ENCODE results near the gene DSCAML1. TPM values are rescaled to one million over a fixed set of nuclear protein-coding genes. Genes with fewer than 3 reads are reported as not detected.

DSCAML1 gene
- total RNA-seq, 1 donor from 2014 or later = not detected

DNA sequence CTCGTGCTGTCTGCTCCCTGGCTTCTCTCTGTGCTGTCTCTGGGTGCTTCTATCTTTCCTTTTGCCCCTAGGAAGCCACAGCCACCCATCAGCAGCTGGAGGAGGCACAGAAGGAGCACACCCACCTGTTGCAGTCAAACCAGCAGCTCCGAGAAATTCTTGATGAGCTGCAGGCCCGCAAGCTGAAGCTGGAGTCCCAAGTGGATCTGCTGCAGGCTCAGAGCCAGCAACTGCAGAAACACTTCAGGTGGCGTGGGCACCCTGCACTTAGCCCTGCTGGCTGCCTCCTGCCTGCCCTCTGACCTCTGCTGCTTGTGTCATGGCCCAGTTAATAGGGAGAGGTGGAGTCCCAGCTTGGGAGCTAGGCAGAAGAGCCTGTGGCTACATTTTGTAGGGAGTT lies 401.5 kb downstream of the DSCAML1 start:
- DNase-seq (ENCODE audit: extremely low spot score, unreplicated experiment) = no peak
- Mint-ChIP-seq H3K36me3 (ENCODE audit: unreplicated experiment) (peaks cover 69% of the 10 kb centered on the region), H3K27me3 (ENCODE audit: unreplicated experiment) (no peaks in the 10 kb centered on the region), H3K27ac (ENCODE audit: unreplicated experiment) (no peak overlapping the region), H3K4me1 (ENCODE audit: unreplicated experiment) (no peaks in the 10 kb centered on the region), H3K4me3 (ENCODE audit: unreplicated experiment) (no peak overlapping the region), H3K9me3 (ENCODE audit: unreplicated experiment) (no peaks in the 10 kb centered on the region)
- TF ChIP-seq, protein P1, sequence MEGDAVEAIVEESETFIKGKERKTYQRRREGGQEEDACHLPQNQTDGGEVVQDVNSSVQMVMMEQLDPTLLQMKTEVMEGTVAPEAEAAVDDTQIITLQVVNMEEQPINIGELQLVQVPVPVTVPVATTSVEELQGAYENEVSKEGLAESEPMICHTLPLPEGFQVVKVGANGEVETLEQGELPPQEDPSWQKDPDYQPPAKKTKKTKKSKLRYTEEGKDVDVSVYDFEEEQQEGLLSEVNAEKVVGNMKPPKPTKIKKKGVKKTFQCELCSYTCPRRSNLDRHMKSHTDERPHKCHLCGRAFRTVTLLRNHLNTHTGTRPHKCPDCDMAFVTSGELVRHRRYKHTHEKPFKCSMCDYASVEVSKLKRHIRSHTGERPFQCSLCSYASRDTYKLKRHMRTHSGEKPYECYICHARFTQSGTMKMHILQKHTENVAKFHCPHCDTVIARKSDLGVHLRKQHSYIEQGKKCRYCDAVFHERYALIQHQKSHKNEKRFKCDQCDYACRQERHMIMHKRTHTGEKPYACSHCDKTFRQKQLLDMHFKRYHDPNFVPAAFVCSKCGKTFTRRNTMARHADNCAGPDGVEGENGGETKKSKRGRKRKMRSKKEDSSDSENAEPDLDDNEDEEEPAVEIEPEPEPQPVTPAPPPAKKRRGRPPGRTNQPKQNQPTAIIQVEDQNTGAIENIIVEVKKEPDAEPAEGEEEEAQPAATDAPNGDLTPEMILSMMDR (IDR thresholded peaks at IDR 0.05) = no peak

DNA sequence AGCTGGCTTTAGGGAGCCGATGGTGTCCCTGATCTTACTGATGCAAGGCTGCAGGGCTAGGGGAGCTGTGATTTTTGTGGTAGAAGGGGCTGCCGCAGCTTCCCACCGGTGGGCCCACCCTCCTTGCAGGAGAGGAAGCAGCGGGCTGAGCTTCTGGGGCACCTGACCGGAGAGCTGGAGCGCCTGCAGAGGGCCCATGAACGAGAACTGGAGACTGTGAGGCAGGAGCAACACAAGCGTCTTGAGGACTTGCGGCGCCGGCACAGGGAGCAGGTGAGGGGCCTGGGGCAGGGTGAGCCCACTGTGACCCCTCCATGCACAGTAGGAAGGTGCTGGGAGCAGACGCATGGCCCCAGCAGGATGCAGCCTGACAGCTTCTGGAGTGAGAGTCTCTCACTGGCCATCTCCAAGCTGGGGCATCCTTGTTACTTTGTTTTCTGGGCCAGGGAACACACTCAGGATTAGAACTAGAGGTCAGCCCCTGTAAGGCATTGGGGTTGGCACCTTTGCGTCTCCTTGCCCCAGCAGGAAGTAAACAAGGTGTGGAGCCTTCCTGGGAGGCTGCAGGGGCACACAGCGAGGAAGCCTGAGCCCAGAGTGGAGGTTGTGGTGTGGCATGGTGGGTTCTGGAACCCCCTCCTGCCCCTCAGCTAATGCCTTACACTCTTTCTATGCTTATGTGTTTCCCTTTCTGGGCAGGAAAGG lies 402.6 kb downstream of the DSCAML1 start:
- DNase-seq (ENCODE audit: extremely low spot score, unreplicated experiment) = no peak
- no peaks in the 10 kb centered on the region for H3K27me3 Mint-ChIP-seq (ENCODE audit: unreplicated experiment)
- TF ChIP-seq, protein P1 (IDR thresholded peaks at IDR 0.05) = no peak
- no peak overlapping the region for H3K4me3 Mint-ChIP-seq (ENCODE audit: unreplicated experiment)
- no peak overlapping the region for H3K27ac Mint-ChIP-seq (ENCODE audit: unreplicated experiment)
- no peaks in the 10 kb centered on the region for H3K4me1 Mint-ChIP-seq (ENCODE audit: unreplicated experiment)
- H3K9me3 Mint-ChIP-seq (ENCODE audit: unreplicated experiment) = no peaks in the 10 kb centered on the region
- H3K36me3 Mint-ChIP-seq (ENCODE audit: unreplicated experiment) = peaks cover 67% of the 10 kb centered on the region

DNA sequence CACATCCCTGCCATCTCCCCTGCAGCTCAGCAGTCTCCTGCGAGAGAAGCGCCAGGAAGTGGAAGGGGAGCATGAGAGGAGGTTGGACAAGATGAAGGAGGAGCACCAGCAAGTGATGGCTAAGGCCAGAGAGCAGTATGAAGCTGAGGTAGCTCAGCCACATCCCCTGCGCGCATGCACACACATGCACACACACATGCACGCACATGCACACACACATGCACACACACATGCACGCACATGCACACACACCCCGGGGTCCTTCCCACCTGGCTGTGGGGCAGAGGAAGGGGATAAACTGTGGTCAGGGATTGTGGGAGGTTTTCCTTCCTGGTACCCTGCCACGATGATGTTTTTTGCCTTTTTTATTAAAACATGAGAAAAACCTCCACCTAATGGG lies 404.0 kb downstream of the DSCAML1 start:
- H3K27me3 Mint-ChIP-seq (ENCODE audit: unreplicated experiment) = no peaks in the 10 kb centered on the region
- no peak overlapping the region for H3K4me3 Mint-ChIP-seq (ENCODE audit: unreplicated experiment)

DNA sequence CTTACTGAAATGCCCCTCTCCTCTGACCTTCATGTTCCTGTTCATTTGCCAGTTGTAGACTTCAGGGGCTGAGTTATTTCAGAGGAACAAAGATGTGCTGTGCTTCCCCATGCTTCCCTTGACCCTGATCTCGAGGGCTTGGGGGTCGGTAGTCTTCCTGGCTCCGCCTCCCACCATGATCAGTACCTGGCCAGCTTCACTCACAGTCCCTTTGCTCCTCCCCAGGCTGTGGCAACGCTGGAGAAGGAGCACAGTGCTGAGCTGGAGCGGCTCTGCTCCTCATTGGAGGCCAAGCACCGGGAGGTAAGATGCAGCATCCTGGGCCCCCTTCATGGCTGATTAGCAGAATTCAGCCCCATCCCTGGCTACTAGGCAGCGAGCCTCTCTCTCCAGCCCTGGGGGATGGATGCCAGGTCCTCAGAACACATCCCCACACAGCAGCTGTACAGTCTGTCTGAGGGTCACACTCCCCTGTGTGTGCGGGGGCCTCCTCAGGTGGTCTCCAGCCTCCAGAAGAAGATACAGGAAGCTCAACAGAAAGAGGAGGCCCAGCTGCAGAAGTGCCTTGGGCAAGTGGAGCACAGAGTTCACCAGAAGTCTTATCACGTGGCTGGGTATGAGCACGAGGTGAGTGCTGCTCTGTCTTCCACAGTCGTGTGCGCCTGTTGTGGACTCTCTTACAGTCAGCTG lies 404.9 kb downstream of the DSCAML1 start:
- no peak for DNase-seq (ENCODE audit: extremely low spot score, unreplicated experiment)
- H3K9me3 Mint-ChIP-seq (ENCODE audit: unreplicated experiment) = no peaks in the 10 kb centered on the region
- no peaks in the 10 kb centered on the region for H3K4me1 Mint-ChIP-seq (ENCODE audit: unreplicated experiment)
- H3K4me3 Mint-ChIP-seq (ENCODE audit: unreplicated experiment) = no peak overlapping the region
- H3K27ac Mint-ChIP-seq (ENCODE audit: unreplicated experiment) = no peak overlapping the region
- peaks cover 53% of the 10 kb centered on the region for H3K36me3 Mint-ChIP-seq (ENCODE audit: unreplicated experiment)
- TF ChIP-seq, protein P1 (IDR thresholded peaks at IDR 0.05) = no peak
- H3K27me3 Mint-ChIP-seq (ENCODE audit: unreplicated experiment) = no peaks in the 10 kb centered on the region

More for the DNA sequence above, 404.0 kb downstream of the DSCAML1 start:
- Mint-ChIP-seq H3K27ac (ENCODE audit: unreplicated experiment) (no peak overlapping the region), H3K36me3 (ENCODE audit: unreplicated experiment) (peaks cover 59% of the 10 kb centered on the region), H3K9me3 (ENCODE audit: unreplicated experiment) (no peaks in the 10 kb centered on the region), H3K4me1 (ENCODE audit: unreplicated experiment) (no peaks in the 10 kb centered on the region)
- no peak for DNase-seq (ENCODE audit: extremely low spot score, unreplicated experiment)
- TF ChIP-seq, protein P1 (IDR thresholded peaks at IDR 0.05) = no peak

DNA sequence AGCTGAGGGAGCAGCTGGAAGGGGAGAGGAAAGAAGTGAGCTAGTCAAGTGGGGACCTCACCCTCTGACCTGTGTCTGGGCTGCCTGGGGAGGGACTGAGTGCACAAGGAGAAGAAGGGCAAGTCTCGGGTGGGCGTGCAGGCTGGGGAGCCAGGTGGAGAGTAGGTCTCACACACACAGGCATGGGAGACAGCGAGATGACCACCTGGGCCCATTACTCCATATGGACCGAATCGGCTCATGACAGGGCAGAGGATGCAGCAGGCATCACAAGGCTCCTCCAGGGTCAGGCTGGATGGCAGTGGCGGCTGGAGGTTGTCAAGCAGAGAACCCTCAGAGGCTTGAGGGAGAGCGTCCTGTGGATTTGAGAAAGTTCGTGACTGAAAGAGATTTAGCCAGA lies 405.8 kb downstream of the DSCAML1 start:
- Mint-ChIP-seq H3K27me3 (ENCODE audit: unreplicated experiment) (no peaks in the 10 kb centered on the region), H3K4me1 (ENCODE audit: unreplicated experiment) (no peaks in the 10 kb centered on the region), H3K9me3 (ENCODE audit: unreplicated experiment) (no peaks in the 10 kb centered on the region), H3K27ac (ENCODE audit: unreplicated experiment) (no peak overlapping the region), H3K4me3 (ENCODE audit: unreplicated experiment) (no peak overlapping the region), H3K36me3 (ENCODE audit: unreplicated experiment) (peaks cover 50% of the 10 kb centered on the region)
- DNase-seq (ENCODE audit: extremely low spot score, unreplicated experiment) = no peak
- TF ChIP-seq, protein P1 (IDR thresholded peaks at IDR 0.05) = no peak
